GM18951 (cell line): ENCODE results near the gene GPSM1.
"Not testable (repeated sequence)": the region's sequence is repeated elsewhere in the genome, so short reads cannot be mapped to it uniquely, and the experiment has no call there.

Source experiments
- POLR2A ChIP-seq: IDR thresholded peaks from 4 replicates; pipeline ENCODE4 v1.6.1; 2011; ENCODE audit warnings: mild to moderate bottlenecking; ENCODE audit not compliant: insufficient read length, insufficient read depth; ENCODE audit errors: extremely low read depth
- in situ Hi-C: fragments of 300-500 bp; cut with MboI; formaldehyde crosslinking; loops from one replicate; pipeline ENCODE4 v1.12.0; 2022; ENCODE audit warnings: low sequenced_read_pairs, mixed read lengths, inconsistent platforms; ENCODE audit not compliant: unreplicated experiment

GPSM1 gene

DNA sequence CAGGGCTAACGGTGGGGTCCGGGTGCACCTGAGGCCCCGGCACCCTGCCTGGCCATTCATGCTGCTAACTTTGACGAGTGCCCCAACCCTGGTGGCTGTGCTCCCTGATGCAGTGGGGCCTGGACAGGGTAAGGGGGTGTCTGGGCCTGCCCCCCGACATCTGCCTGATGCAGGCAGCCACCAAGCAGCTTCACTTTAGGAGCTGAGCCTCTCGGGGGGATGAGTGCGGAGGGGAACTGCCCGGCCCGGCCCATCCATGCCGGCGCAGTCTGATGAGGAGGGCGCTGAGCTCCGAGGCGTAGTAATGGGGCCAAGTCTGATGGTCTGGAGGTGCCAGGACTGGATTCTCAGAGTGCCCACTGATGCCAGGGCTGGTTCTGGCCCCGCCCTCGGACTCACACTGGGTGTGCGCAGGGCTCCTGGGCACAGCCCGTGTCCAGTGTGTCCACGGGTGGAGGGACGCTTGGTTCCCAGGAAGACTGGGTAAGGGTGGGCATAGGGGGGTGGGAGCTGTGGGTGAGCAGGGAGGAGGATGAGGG, 19.7 kb downstream of the GPSM1 start:
- in situ Hi-C loops, result no loop called here
- TF ChIP-seq POLR2A, result no peak

DNA sequence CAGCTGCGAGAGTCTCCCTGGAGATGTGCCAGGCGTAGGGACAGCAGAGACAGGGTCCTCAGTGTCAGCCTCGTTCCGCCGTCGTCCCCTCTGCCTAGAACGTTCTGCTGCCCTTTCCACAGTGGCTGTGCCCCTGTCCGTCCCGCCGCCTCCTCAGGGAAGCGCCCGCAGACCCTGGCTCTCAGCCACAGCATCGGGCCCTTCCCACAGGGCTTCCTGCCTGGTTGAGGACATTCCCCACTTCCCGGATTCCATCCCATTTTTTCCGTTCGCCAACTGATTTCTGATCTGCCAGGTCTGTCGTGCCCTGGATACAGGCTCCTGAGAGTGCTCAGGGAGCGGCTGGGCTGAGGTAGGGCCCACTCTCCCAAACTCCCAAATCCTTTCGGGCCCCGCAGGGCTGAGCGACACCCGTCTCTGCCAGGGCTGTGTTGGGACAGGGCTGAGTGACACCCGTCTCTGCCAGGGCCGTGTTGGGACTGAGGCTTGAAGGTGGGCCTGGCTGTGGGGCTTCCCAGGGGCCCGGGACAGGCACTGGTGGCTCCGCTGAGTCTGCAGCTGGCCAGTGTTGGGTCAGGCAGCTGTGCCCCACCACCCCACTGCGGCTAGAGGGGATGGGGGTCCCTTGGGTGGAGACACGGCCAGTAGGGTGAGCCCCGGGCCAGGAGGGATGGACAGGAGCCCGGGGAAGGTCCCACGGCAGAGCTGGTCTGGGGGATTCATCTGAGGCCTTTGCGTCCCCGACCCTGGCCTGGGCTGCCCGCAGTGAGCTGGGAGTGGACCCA, 20.3 kb downstream of the GPSM1 start:
- TF ChIP-seq POLR2A, result no peak
- in situ Hi-C loops, result no loop called here

DNA sequence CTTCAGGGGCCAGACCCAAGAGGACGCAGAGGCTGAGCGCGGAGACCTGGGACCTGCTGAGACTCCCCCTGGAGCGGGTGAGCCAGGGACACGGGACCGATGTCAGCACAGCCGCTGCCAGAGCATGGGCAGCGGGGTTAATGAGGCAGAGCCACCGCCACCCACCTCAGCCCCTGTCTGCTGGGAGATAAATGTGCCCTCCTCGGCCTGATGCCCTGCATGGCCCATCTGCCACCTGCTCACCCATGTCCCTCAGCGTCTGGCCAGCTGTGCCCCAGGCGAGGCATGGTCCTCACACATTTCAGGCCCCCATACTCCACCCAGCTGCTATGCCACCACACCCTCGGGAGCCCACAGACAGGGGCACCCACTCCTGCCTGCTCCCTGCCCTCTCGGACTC, 21.4 kb downstream of the GPSM1 start:
- TF ChIP-seq POLR2A, result no peak

GRCh38 chr9:136349546-136349945, 22.2 kb downstream of the GPSM1 start:
- no peak for TF ChIP-seq POLR2A
- in situ Hi-C loops, result no loop called here

More for the DNA sequence above, 21.4 kb downstream of the GPSM1 start:
- in situ Hi-C loops, result no loop called here

DNA sequence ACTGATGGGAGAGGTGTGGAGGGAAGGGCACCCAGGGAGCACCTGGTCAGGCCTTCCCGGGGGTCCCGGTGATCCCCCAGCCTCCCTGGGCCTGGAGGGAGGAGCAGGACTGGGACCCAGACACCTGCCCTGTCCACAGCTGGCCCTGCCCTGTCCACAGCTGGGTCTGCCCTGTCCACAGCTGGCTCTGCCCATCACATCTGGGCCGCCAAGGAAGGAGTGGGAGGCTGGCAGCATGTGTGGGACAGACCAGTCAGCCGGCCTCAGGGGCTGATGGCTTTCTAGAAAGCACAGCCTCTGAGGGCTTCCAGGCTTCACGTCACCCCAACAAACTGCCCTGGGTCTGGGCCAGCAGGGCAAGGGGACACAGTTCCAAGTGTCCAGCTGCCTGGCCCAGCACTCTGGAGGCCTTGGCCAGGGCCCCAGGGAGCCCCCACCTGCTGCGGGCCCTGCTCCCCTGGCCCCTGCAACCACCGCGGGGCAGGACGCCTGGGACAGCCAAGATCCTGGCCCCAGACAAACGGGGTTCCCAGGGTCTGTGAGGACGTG, 24.0 kb downstream of the GPSM1 start:
- in situ Hi-C loops, result no loop called here

GRCh38 chr9:136351868-136352267, 24.5 kb downstream of the GPSM1 start:
- in situ Hi-C loops, result not testable (repeated sequence)

More for the DNA sequence above, 24.0 kb downstream of the GPSM1 start:
- TF ChIP-seq POLR2A, result no peak

- in situ Hi-C loops, result no loop called here
These were observed 25.3 kb downstream of the GPSM1 start for GRCh38 chr9:136352682-136353081.

GRCh38 chr9:136353088-136353487, 25.7 kb downstream of the GPSM1 start:
- no peak for TF ChIP-seq POLR2A

More at GRCh38 chr9:136352682-136353081, 25.3 kb downstream of the GPSM1 start:
- TF ChIP-seq POLR2A, result no peak

GRCh38 chr9:136353757-136354488, 26.6 kb downstream of the GPSM1 start:
- in situ Hi-C loops, result no loop called here
- no peak for TF ChIP-seq POLR2A

More at GRCh38 chr9:136353088-136353487, 25.7 kb downstream of the GPSM1 start:
- in situ Hi-C loops, result no loop called here

GRCh38 chr9:136354592-136355085, 27.3 kb downstream of the GPSM1 start:
- in situ Hi-C loops, result no loop called here
- TF ChIP-seq POLR2A, result no peak

- in situ Hi-C loops, result no loop called here
- TF ChIP-seq POLR2A, result no peak
These were observed 28.5 kb downstream of the GPSM1 start for GRCh38 chr9:136355616-136356557.

DNA sequence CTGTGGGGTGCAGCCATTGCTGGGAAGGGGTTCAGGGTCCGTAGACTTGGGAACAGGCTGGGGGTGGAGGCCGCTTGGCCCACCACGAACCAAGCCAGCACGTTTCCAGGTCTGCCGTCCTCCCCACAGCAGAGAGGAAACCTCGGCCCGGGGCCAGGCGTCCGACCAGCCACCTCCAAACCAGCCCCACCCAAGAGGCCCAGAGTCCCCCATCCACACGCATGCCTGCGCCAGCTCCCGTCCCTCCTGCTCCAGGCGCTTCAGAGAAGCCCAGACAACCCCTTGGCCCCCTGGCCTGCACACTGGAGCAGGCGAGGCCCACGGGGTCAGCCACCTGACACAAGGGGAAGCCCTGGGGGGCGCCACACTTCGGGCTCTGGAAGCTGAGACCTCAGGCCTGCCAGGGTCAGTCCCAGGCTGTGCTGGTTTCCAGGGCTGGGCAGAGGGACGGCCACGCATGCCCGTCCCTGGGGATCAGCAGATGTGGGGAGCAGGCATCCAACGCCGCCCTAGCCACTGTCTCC, 29.9 kb downstream of the GPSM1 start:
- in situ Hi-C loops, result no loop called here
- TF ChIP-seq POLR2A, result no peak

DNA sequence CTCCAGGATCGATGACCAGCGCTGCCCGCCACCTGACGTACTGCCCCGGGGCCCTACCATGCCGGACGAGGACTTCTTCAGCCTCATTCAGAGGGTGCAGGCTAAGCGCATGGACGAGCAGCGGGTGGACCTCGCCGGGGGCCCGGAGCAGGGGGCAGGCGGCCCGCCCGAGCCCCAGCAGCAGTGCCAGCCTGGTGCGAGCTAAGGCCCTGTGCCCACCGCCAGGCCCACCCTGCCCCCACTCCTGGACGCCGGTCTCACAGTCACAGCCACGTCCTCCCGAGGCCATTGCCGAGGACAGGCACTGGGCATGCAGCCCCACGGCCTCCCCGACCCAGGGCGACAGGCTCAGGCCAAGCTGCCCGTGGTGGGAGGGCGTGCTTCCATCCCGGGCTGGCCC, 30.7 kb downstream of the GPSM1 start:
- in situ Hi-C loops, result no loop called here
- TF ChIP-seq POLR2A, result no peak
